NCI-H2196 treated with DMSO at 0.1 percent for 48 hours (cell line): Measurements from ENCODE around the gene F2RL3.
A peak's percentile ranks its signal among the peaks of the same experiment; 100 is the strongest.

Source experiments
- DNase-seq: peaks from one replicate; lab custom pipeline; 2025; ENCODE audit not compliant: unreplicated experiment; lab: John Stamatoyannopoulos, UW

F2RL3 gene

GRCh38 chr19:16892868-16893685 lies 4.3 kb downstream of the F2RL3 start:
- no peak for DNase-seq

GRCh38 chr19:16893686-16893989 lies 4.8 kb downstream of the F2RL3 start:
- no peak for DNase-seq

GRCh38 chr19:16894080-16894479 lies 5.3 kb downstream of the F2RL3 start:
- DNase-seq, result no peak

- DNase-seq, result no peak
Observed at GRCh38 chr19:16895467-16896145, 6.8 kb downstream of the F2RL3 start.

- no peak for DNase-seq
Observed at GRCh38 chr19:16896146-16897028, 7.6 kb downstream of the F2RL3 start.

- peak; percentile 73 for DNase-seq
Observed at GRCh38 chr19:16897029-16897855, 8.4 kb downstream of the F2RL3 start.

GRCh38 chr19:16897856-16898161 lies 9.0 kb downstream of the F2RL3 start:
- no peak for DNase-seq

- DNase-seq, result no peak
Observed at GRCh38 chr19:16898361-16899015, 9.7 kb downstream of the F2RL3 start.

- no peak for DNase-seq
Observed at GRCh38 chr19:16899566-16900075, 10.8 kb downstream of the F2RL3 start.

GRCh38 chr19:16901491-16902175 lies 12.8 kb downstream of the F2RL3 start:
- DNase-seq, result no peak

GRCh38 chr19:16902545-16902944 lies 13.7 kb downstream of the F2RL3 start:
- no peak for DNase-seq

GRCh38 chr19:16903347-16903746 lies 14.5 kb downstream of the F2RL3 start:
- no peak for DNase-seq

- no peak for DNase-seq
Observed at GRCh38 chr19:16904599-16904998, 15.8 kb downstream of the F2RL3 start.

GRCh38 chr19:16908759-16909158 lies 20.0 kb downstream of the F2RL3 start:
- no peak for DNase-seq

GRCh38 chr19:16911046-16911445 lies 22.2 kb downstream of the F2RL3 start:
- no peak for DNase-seq

GRCh38 chr19:16912780-16913179 lies 24.0 kb downstream of the F2RL3 start:
- DNase-seq, result no peak

GRCh38 chr19:16914421-16914820 lies 25.6 kb downstream of the F2RL3 start:
- DNase-seq, result no peak

- DNase-seq, result no peak
Observed at GRCh38 chr19:16915135-16915534, 26.3 kb downstream of the F2RL3 start.

- no peak for DNase-seq
Observed at GRCh38 chr19:16915734-16916133, 26.9 kb downstream of the F2RL3 start.

GRCh38 chr19:16917401-16917800 lies 28.6 kb downstream of the F2RL3 start:
- DNase-seq, result no peak
